Panc1 (cell line): ENCODE results near the gene MRPS12. TPM values are rescaled to one million over a fixed set of nuclear protein-coding genes. Genes with fewer than 3 reads are reported as not detected.

ENCODE experiments used
- ATAC-seq: fragments of 200-7000 bp; cut with Tn5 transposase; 2 replicates; pipeline ENCODE4 v1.9.1; 2020; ENCODE audit warnings: mild to moderate bottlenecking, moderate library complexity
- BruUV-seq: library from RNA; stranded (reverse); fragments of 400-500 nt; replicated peaks from 2 replicates; lab custom pipeline; 2021; lab: Mats Ljungman, UMichigan
- CTCF ChIA-PET: fragments of 300-600 bp; sonication (Branson Sonifier 250); formaldehyde crosslinking; loops from one replicate; lab custom pipeline; 2022; ENCODE audit warnings: antibody characterized with exemption; lab: Charles Lee
- POLR2A ChIA-PET: fragments of 300-600 bp; sonication (Branson Sonifier 250); formaldehyde crosslinking; loops from one replicate; lab custom pipeline; 2022; ENCODE audit warnings: antibody characterized with exemption; lab: Charles Lee
- DNase-seq: peaks from one replicate; pipeline ENCODE4 v3.0.0-alpha.2; 2010; ENCODE audit warnings: low read depth, low spot score
- H3K27ac ChIP-seq: 2 replicates; pipeline ENCODE4 v1.5.1; 2011; ENCODE audit warnings: mild to moderate bottlenecking, low read length, inconsistent platforms
- H3K27me3 ChIP-seq: fragments of 200-500 bp; sonication (Bioruptor generic); 2 replicates; pipeline ENCODE4 v1.6.0; 2014; ENCODE audit warnings: low read length, inconsistent platforms; ENCODE audit not compliant: control insufficient read depth, insufficient read depth
- H3K36me3 ChIP-seq: fragments of 200-500 bp; sonication (Bioruptor generic); 2 replicates; pipeline ENCODE4 v1.5.1; 2014; ENCODE audit warnings: inconsistent platforms, mild to moderate bottlenecking, low read length, moderate library complexity; ENCODE audit not compliant: control insufficient read depth, insufficient read depth
- H3K4me1 ChIP-seq: 2 replicates; pipeline ENCODE4 v1.5.1; 2011; ENCODE audit warnings: inconsistent platforms, mild to moderate bottlenecking, low read length, moderate library complexity; ENCODE audit not compliant: control insufficient read depth, insufficient read depth
- H3K4me3 ChIP-seq, 2 experiments: 2 replicates each; pipeline ENCODE4 v1.5.1; 2011 to 2012; ENCODE audit warnings: low read depth in 2 of 2, low read length in 2 of 2, mild to moderate bottlenecking in 2 of 2, inconsistent platforms in 1 of 2, moderate library complexity in 1 of 2
- H3K9me3 ChIP-seq: fragments of 200-500 bp; sonication (Bioruptor generic); 2 replicates; pipeline ENCODE4 v1.5.1; 2014; ENCODE audit warnings: low read depth, mild to moderate bottlenecking, inconsistent platforms, low read length, moderate library complexity; ENCODE audit not compliant: control insufficient read depth, insufficient read depth
- CTCF ChIP-seq: fragments of 450-650 bp; IDR thresholded peaks from 2 replicates; pipeline ENCODE4 v1.5.1; 2017; ENCODE audit warnings: mild to moderate bottlenecking
- POLR2AphosphoS5 ChIP-seq: IDR thresholded peaks from 2 replicates; pipeline ENCODE4 v1.6.1; 2012; ENCODE audit warnings: mild to moderate bottlenecking, low read depth, low read length, moderate library complexity
- SIN3A ChIP-seq: IDR thresholded peaks from 2 replicates; pipeline ENCODE4 v1.6.1; 2012; ENCODE audit warnings: low read depth, mild to moderate bottlenecking, low read length, moderate library complexity, borderline replicate concordance; ENCODE audit not compliant: insufficient read depth
- TCF7L2 ChIP-seq: IDR thresholded peaks from 2 replicates; pipeline ENCODE4 v1.6.1; 2011; ENCODE audit warnings: mild to moderate bottlenecking, low read depth, low read length, inconsistent platforms
- in situ Hi-C: cut with HindIII; loops from 2 replicates; pipeline ENCODE4 v1.10.0; 2016; ENCODE audit warnings: low sequenced_read_pairs, low pct_unique_long_range_greater_than_20kb
- intact Hi-C: fragments of 100-400 bp; cut with micrococcal nuclease; formaldehyde crosslinking; loops from one replicate; pipeline ENCODE4 v1.10.0; 2022; ENCODE audit not compliant: unreplicated experiment
- total RNA-seq: library from RNA; stranded (reverse); gene quantifications from one replicate; pipeline ENCODE4 v1.2.1, GENCODE V29; 2021; ENCODE audit not compliant: unreplicated experiment
- TF ChIP-seq, protein P1 (sequence below), 2 experiments: IDR thresholded peaks; 2 replicates each; pipeline ENCODE4 v1.6.1; 2011 to 2012; ENCODE audit warnings: low read depth in 2 of 2, control low read depth in 1 of 2, low read length in 1 of 2, mild to moderate bottlenecking in 1 of 2, moderate library complexity in 1 of 2; ENCODE audit not compliant: insufficient read depth in 1 of 2

The MRPS12 gene
- total RNA-seq, 1 experiment from 2014 or later: 511 TPM

- H3K9me3 ChIP-seq: peaks cover 6% of the 10 kb centered on the region; the same call in 1 of the 2 replicates
- in situ Hi-C loops (no loop called here), intact Hi-C loops (no loop called here)
- POLR2A ChIA-PET: no interaction called here
- CTCF ChIA-PET: interaction anchor here (0.5 to 1.9 kb wide), 4 partner anchors 18 to 167 kb away, joined by 5 to 12 read pairs (median 8); partner anchors contain the start of genes MRPS12 and SARS2
- ATAC-seq (no peak), DNase-seq (no peak)
- H3K4me1 ChIP-seq: peaks cover 14% of the 10 kb centered on the region
- no TSS peak for BruUV-seq
- H3K27me3 ChIP-seq: no peaks in the 10 kb centered on the region
- H3K4me3 ChIP-seq: no peak overlapping the region
- no peaks in the 10 kb centered on the region; the same call in 1 of the 2 replicates for H3K36me3 ChIP-seq
- TF ChIP-seq POLR2AphosphoS5 (0 out of 2 replicates have a peak, but pooled peaks have one; percentile 37), SIN3A (no peak)
- H3K27ac ChIP-seq: no peak overlapping the region
These were observed 25.9 kb upstream of the MRPS12 start for GRCh38 chr19:38904581-38905539.

- ChIA-PET POLR2A (interaction anchor here (0.6 kb wide), 3 partner anchors 10 to 56 kb away, joined by 3 to 4 read pairs (median 4); no protein-coding TSS in a partner anchor), CTCF (interaction anchor here (0.5 to 1.9 kb wide), 6 partner anchors 18 to 166 kb away, joined by 5 to 12 read pairs (median 8); partner anchors contain the start of genes MRPS12 and SARS2)
- in situ Hi-C loops: no loop called here
- no peaks in the 10 kb centered on the region for H3K27me3 ChIP-seq
- H3K4me1 ChIP-seq: peaks cover 12% of the 10 kb centered on the region
- peaks cover 6% of the 10 kb centered on the region; the same call in 1 of the 2 replicates for H3K9me3 ChIP-seq
- H3K36me3 ChIP-seq: no peaks in the 10 kb centered on the region; the same call in 1 of the 2 replicates
- no peak for DNase-seq
- intact Hi-C loops: no loop called here
- no peak overlapping the region for H3K4me3 ChIP-seq
- H3K27ac ChIP-seq: no peak overlapping the region
- no TSS peak for BruUV-seq
- no peak for ATAC-seq
- TF ChIP-seq POLR2AphosphoS5 (0 out of 2 replicates have a peak, but pooled peaks have one; percentile 15), TCF7L2 (no peak)
These were observed 25.1 kb upstream of the MRPS12 start for GRCh38 chr19:38905620-38906019.

GRCh38 chr19:38907227-38907626, 23.5 kb upstream of the MRPS12 start:
- Histone ChIP-seq H3K4me3 (no peak overlapping the region), H3K9me3 (no peaks in the 10 kb centered on the region), H3K27me3 (no peaks in the 10 kb centered on the region), H3K27ac (no peak overlapping the region), H3K4me1 (peaks cover 9% of the 10 kb centered on the region; the same call in 1 of the 2 replicates), H3K36me3 (no peaks in the 10 kb centered on the region; the same call in 1 of the 2 replicates)
- DNase-seq (no peak), ATAC-seq (no peak)
- intact Hi-C loops (no loop called here), in situ Hi-C loops (no loop called here)
- TF ChIP-seq SIN3A (no peak), CTCF (no peak), TCF7L2 (no peak), POLR2AphosphoS5 (no peak)
- TF ChIP-seq, protein P1, sequence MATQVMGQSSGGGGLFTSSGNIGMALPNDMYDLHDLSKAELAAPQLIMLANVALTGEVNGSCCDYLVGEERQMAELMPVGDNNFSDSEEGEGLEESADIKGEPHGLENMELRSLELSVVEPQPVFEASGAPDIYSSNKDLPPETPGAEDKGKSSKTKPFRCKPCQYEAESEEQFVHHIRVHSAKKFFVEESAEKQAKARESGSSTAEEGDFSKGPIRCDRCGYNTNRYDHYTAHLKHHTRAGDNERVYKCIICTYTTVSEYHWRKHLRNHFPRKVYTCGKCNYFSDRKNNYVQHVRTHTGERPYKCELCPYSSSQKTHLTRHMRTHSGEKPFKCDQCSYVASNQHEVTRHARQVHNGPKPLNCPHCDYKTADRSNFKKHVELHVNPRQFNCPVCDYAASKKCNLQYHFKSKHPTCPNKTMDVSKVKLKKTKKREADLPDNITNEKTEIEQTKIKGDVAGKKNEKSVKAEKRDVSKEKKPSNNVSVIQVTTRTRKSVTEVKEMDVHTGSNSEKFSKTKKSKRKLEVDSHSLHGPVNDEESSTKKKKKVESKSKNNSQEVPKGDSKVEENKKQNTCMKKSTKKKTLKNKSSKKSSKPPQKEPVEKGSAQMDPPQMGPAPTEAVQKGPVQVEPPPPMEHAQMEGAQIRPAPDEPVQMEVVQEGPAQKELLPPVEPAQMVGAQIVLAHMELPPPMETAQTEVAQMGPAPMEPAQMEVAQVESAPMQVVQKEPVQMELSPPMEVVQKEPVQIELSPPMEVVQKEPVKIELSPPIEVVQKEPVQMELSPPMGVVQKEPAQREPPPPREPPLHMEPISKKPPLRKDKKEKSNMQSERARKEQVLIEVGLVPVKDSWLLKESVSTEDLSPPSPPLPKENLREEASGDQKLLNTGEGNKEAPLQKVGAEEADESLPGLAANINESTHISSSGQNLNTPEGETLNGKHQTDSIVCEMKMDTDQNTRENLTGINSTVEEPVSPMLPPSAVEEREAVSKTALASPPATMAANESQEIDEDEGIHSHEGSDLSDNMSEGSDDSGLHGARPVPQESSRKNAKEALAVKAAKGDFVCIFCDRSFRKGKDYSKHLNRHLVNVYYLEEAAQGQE (IDR thresholded peaks at IDR 0.05; ENCODE audit: insufficient read depth in 1 of 2, low read depth in 2 of 2, low read length in 1 of 2): no peak
- POLR2A ChIA-PET: no interaction called here
- CTCF ChIA-PET: interaction anchor here (0.6 kb wide), 1 partner anchor 46 kb away, joined by 3 read pairs; no protein-coding TSS in a partner anchor
- BruUV-seq: no TSS peak
